ENCODE results near the gene RCOR1.

DNA sequence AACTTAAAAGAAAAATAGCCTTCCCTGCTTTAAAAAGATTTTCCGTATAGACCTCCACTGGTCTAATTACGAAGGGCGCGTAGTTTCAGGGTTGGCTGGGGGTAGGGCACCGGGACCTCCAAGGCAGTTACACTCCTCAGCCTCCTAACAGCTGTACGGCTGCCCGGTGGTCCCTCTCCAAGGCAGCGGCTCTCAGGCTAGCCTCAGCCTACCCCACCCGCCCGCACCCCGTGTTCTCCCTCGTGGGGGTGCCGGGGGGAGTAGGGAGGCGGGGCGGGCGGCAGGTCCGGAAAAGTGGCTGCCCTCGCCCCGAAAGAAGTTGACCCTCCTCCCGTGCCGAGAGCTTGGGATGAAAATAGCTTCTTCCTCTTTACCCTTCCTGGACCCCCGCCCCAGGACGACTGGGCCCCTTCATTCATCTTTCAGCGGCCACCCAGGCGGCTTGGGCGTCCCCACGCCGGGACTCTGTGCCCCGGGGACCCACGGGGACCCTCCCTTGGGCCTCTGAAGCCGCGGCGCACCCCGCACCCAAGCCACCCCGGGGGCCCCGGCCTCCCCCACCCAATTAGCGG, 991 bp upstream of the RCOR1 start:
- TF ChIP-seq POLR2A (IDR thresholded peaks at IDR 0.05; ENCODE audit: low read length): peak; percentile 34
- no peak for TF ChIP-seq GATA1 (IDR thresholded peaks at IDR 0.05; ENCODE audit: low read depth, low read length)

Measured in erythroblast (primary cell).